SU-DHL-6 (cell line): ENCODE measurements around the gene SP3.

Experiments
- H2AFZ ChIP-seq: fragments of 200-600 bp; sonication (generic); 2 replicates; pipeline ENCODE4 v1.6.1; 2014; ENCODE audit warnings: low read depth, mild to moderate bottlenecking, moderate library complexity, mixed read lengths, antibody characterized with exemption, low read length; ENCODE audit not compliant: severe bottlenecking
- H3F3A ChIP-seq: fragments of 200-600 bp; shearing (Covaris generic); 2 replicates; pipeline ENCODE4 v1.6.0; 2016; ENCODE audit warnings: antibody characterized with exemption, mild to moderate bottlenecking; ENCODE audit not compliant: insufficient read depth
- H3K27ac ChIP-seq: fragments of 200-600 bp; sonication (generic); 2 replicates; pipeline ENCODE4 v1.5.1; 2016; ENCODE audit warnings: low read depth, mild to moderate bottlenecking, low read length, moderate library complexity, mixed read lengths
- H3K27me3 ChIP-seq: fragments of 200-600 bp; sonication (generic), shearing (Covaris generic); 2 replicates; pipeline ENCODE4 v1.6.0; 2014; ENCODE audit warnings: mild to moderate bottlenecking, low read length
- H3K36me3 ChIP-seq: fragments of 200-600 bp; sonication (generic); 2 replicates; pipeline ENCODE4 v1.6.1; 2014; ENCODE audit warnings: mild to moderate bottlenecking, low read length, mixed read lengths
- H3K4me2 ChIP-seq: fragments of 300-600, 200-600 bp; shearing (Covaris generic), sonication (generic); 2 replicates; pipeline ENCODE4 v1.6.0; 2014; ENCODE audit warnings: low read length, low read depth, mild to moderate bottlenecking; ENCODE audit not compliant: poor library complexity, severe bottlenecking
- H3K4me3 ChIP-seq: fragments of 200-600 bp; sonication (generic); 2 replicates; pipeline ENCODE4 v1.5.1; 2014; ENCODE audit warnings: antibody characterized with exemption, low read length, mild to moderate bottlenecking, mixed read lengths; ENCODE audit not compliant: insufficient read depth, poor library complexity, severe bottlenecking
- H3K79me2 ChIP-seq: fragments of 200-600 bp; sonication (generic); 2 replicates; pipeline ENCODE4 v1.6.1; 2014; ENCODE audit warnings: mild to moderate bottlenecking, low read length, moderate library complexity; ENCODE audit not compliant: insufficient read depth
- H3K9ac ChIP-seq: fragments of 200-600 bp; sonication (generic); 2 replicates; pipeline ENCODE4 v1.7.0; 2014; ENCODE audit warnings: mild to moderate bottlenecking, low read length
- H3K9me2 ChIP-seq: fragments of 200-600 bp; sonication (generic); replicated peaks from 2 replicates; pipeline ENCODE4 v1.6.1; 2014; ENCODE audit warnings: low read length; ENCODE audit not compliant: insufficient read depth
- H3K9me3 ChIP-seq: fragments of 200-600 bp; sonication (generic); 2 replicates; pipeline ENCODE4 v1.6.1; 2014; ENCODE audit warnings: low read length, mixed read lengths; ENCODE audit not compliant: insufficient read depth
- H4K20me1 ChIP-seq: fragments of 200-600 bp; sonication (generic); 2 replicates; pipeline ENCODE4 v1.6.1; 2014; ENCODE audit warnings: low read depth, mild to moderate bottlenecking, antibody characterized with exemption, low read length, moderate library complexity, mixed read lengths
- EZH2phosphoT487 ChIP-seq: fragments of 200-600 bp; sonication (generic), shearing (Covaris generic); conservative IDR thresholded peaks from 2 replicates; pipeline ENCODE4 v1.6.1; 2018; ENCODE audit warnings: mild to moderate bottlenecking, antibody characterized with exemption, low read length, moderate library complexity, mixed read lengths
- TF ChIP-seq, protein P1 (sequence below): fragments of 200-600 bp; sonication (generic); IDR thresholded peaks from one replicate; pipeline ENCODE4 v1.5.1; 2017; ENCODE audit warnings: antibody characterized with exemption, mild to moderate bottlenecking, low read length, moderate library complexity; ENCODE audit not compliant: insufficient read depth, poor library complexity, severe bottlenecking

The SP3 gene

DNA sequence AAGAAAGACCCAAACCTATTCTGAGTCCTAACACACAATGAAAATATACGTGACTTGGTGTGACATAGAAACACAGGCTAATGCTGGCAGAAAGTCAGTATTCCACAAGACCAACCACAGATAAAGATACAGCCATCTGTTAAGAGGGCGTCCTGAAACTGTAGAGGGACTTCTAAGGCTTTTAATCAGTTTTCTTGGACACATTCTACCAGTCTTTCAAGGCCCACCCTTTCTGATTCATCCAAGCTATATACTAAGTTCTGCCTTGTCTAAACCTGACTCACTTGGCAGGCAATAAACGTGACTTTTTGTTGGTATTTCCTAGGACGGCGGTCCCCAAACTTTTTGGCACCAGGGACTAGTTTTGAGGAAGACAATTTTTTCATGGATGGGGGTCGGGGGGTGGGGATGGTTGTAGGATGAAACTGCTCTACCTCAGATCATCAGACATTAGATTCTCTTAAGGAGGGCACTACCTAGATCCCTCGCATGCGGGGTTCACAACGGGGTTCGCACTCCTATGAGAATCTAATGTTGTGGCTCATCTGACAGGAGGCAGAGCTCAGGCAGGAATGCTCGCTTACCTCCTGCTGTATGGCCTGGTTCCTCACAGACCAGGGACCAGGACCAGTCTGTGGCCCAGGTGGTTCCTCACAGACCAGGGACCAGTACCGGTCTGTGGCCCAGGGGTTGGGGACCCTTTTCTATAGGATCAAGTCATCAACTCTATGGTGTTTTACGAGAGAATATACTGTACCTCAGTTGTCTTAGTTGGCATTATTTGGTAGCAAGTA lies 61.4 kb downstream of the SP3 start:
- Histone ChIP-seq H4K20me1 (no peaks in the 10 kb centered on the region), H3K9me3 (no peaks in the 10 kb centered on the region), H3K4me3 (no peak overlapping the region), H3F3A (peaks cover 7% of the 10 kb centered on the region; the same call in 1 of the 2 replicates), H3K36me3 (peaks cover 32% of the 10 kb centered on the region), H3K27ac (no peak overlapping the region), H3K9ac (no peak overlapping the region), H2AFZ (no peak overlapping the region), H3K27me3 (no peaks in the 10 kb centered on the region), H3K79me2 (no peaks in the 10 kb centered on the region), H3K4me2 (no peak overlapping the region), H3K9me2 (no peaks in the 10 kb centered on the region)
- no peak for TF ChIP-seq EZH2phosphoT487
- TF ChIP-seq, protein P1, sequence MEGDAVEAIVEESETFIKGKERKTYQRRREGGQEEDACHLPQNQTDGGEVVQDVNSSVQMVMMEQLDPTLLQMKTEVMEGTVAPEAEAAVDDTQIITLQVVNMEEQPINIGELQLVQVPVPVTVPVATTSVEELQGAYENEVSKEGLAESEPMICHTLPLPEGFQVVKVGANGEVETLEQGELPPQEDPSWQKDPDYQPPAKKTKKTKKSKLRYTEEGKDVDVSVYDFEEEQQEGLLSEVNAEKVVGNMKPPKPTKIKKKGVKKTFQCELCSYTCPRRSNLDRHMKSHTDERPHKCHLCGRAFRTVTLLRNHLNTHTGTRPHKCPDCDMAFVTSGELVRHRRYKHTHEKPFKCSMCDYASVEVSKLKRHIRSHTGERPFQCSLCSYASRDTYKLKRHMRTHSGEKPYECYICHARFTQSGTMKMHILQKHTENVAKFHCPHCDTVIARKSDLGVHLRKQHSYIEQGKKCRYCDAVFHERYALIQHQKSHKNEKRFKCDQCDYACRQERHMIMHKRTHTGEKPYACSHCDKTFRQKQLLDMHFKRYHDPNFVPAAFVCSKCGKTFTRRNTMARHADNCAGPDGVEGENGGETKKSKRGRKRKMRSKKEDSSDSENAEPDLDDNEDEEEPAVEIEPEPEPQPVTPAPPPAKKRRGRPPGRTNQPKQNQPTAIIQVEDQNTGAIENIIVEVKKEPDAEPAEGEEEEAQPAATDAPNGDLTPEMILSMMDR = no peak

DNA sequence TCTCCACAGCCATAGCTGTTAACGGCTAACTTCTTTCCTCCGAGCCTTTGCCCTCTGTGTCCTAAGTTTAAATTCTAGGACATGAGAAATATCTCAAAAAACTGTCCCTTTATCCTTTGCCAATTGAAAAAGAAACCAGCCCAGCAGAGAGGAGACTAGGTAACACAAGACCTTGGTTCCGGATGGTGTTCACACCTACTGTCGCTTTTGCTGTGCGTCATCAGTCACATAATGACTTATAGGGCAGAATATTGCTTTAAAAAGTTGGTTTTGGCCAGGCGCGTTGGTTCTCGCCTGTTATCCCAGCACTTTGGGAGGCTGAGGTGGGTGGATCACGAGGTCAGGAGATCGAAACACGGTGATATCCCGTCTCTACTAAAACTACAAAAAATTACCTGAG lies 66.2 kb downstream of the SP3 start:
- Histone ChIP-seq H3F3A (peaks cover 12% of the 10 kb centered on the region; the same call in 1 of the 2 replicates), H3K79me2 (no peaks in the 10 kb centered on the region), H3K27ac (no peak overlapping the region), H4K20me1 (no peaks in the 10 kb centered on the region), H2AFZ (no peak overlapping the region), H3K4me2 (peak overlapping the region; percentile 5), H3K27me3 (no peaks in the 10 kb centered on the region), H3K9me2 (no peaks in the 10 kb centered on the region), H3K36me3 (no peaks in the 10 kb centered on the region), H3K4me3 (no peak overlapping the region), H3K9ac (no peak overlapping the region), H3K9me3 (no peaks in the 10 kb centered on the region)
- TF ChIP-seq EZH2phosphoT487 = no peak
- TF ChIP-seq, protein P1 = no peak

DNA sequence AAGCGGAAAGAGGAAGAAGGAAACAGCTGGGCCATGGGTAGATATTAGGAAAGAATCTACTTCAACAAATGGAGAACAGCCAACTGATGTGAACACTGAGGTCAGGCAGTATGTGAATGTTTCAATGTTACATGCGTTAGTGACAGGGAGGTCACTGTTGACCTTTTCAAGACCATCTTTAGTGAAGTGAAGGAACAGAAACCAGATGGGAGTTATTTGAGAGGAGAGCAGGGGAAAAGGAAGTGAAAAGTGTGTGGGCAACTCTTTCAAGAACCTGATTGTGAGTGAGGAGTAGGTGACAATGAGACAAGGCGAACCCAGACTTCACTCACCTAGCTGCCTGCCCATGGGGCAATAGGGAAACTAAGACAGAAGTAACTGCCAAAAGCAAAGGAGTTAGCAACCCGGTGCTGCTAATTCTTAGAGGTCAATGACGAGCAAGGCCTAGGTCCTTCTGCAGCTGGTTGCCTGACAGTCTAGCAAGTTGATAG lies 67.0 kb downstream of the SP3 start:
- H3K36me3 ChIP-seq = no peaks in the 10 kb centered on the region
- no peaks in the 10 kb centered on the region for H4K20me1 ChIP-seq
- peak overlapping the region; percentile 20; the same call in 1 of the 2 replicates for H3K27ac ChIP-seq
- no peaks in the 10 kb centered on the region for H3K79me2 ChIP-seq
- peaks cover 12% of the 10 kb centered on the region; the same call in 1 of the 2 replicates for H3F3A ChIP-seq
- H3K4me2 ChIP-seq = no peak overlapping the region
- H3K27me3 ChIP-seq = no peaks in the 10 kb centered on the region
- no peaks in the 10 kb centered on the region for H3K9me2 ChIP-seq
- H3K9ac ChIP-seq = no peak overlapping the region
- no peaks in the 10 kb centered on the region for H3K9me3 ChIP-seq
- no peak overlapping the region for H2AFZ ChIP-seq
- TF ChIP-seq, protein P1 = no peak
- TF ChIP-seq EZH2phosphoT487 = no peak
- H3K4me3 ChIP-seq = no peak overlapping the region
